Neutrophil (primary cell): ENCODE data around the gene MAGEB3.

Source experiments
- H3K27ac ChIP-seq: fragments of 200-600 bp; sonication (generic); 2 replicates; pipeline ENCODE4 v1.5.1; 2016; ENCODE audit warnings: mild to moderate bottlenecking, moderate library complexity
- H3K27me3 ChIP-seq: fragments of 200-600 bp; sonication (generic); 2 replicates; pipeline ENCODE4 v1.6.0; 2016; ENCODE audit warnings: mild to moderate bottlenecking
- H3K36me3 ChIP-seq: fragments of 200-600 bp; sonication (generic); 2 replicates; pipeline ENCODE4 v1.5.1; 2017
- H3K4me1 ChIP-seq, 2 experiments: fragments of 200-600 bp in 1 of 2; sonication (generic) in 1 of 2; 1 replicate in 1 of 2; 2 replicates in 1 of 2; pipeline versions ENCODE4 v1.5.1 to v1.6.1; 2013 to 2016; ENCODE audit warnings: low read depth in 1 of 2, low read length in 1 of 2, mild to moderate bottlenecking in 1 of 2, moderate library complexity in 1 of 2; ENCODE audit not compliant: control insufficient read depth in 1 of 2, insufficient read depth in 1 of 2
- H3K4me3 ChIP-seq, 2 experiments: fragments of 200-600 bp in 1 of 2; sonication (generic) in 1 of 2; 1 replicate in 1 of 2; 2 replicates in 1 of 2; pipeline ENCODE4 v1.5.1; 2013 to 2016; ENCODE audit warnings: low read depth in 1 of 2, low read length in 1 of 2, mild to moderate bottlenecking in 1 of 2, moderate library complexity in 1 of 2
- H3K9me3 ChIP-seq: fragments of 200-600 bp; sonication (generic); 2 replicates; pipeline ENCODE4 v1.5.1; 2016
- TF ChIP-seq, protein P1 (sequence below): fragments of 200-600 bp; sonication (generic); IDR thresholded peaks from 2 replicates; pipeline ENCODE4 v1.5.1; 2016; ENCODE audit warnings: antibody characterized with exemption

The MAGEB3 gene

DNA sequence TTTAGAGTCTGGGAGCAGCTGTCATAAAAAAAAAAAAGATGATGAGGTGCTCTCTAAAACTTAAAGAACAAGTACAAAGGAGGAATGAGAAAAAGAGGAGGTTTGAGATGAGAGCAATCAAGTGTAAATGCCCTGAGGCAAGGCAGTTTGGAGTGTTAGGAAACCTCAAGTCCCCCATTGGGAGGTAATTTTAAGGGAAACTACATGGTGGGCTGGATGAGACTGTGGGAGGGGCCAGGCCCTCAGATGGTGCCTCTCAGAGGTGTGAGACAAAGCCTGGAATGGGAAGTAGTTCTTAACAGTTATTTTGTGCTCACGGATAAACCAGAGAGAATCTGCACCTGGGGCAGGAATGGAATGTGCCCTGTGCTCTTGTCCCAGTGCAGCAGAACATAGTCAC lies 1.9 kb upstream of the MAGEB3 start:
- H3K9me3 ChIP-seq = no peaks in the 10 kb centered on the region
- H3K4me3 ChIP-seq = no peak overlapping the region
- no peak overlapping the region for H3K27ac ChIP-seq
- no peaks in the 10 kb centered on the region for H3K36me3 ChIP-seq
- no peaks in the 10 kb centered on the region for H3K4me1 ChIP-seq
- H3K27me3 ChIP-seq = no peaks in the 10 kb centered on the region
- TF ChIP-seq, protein P1, sequence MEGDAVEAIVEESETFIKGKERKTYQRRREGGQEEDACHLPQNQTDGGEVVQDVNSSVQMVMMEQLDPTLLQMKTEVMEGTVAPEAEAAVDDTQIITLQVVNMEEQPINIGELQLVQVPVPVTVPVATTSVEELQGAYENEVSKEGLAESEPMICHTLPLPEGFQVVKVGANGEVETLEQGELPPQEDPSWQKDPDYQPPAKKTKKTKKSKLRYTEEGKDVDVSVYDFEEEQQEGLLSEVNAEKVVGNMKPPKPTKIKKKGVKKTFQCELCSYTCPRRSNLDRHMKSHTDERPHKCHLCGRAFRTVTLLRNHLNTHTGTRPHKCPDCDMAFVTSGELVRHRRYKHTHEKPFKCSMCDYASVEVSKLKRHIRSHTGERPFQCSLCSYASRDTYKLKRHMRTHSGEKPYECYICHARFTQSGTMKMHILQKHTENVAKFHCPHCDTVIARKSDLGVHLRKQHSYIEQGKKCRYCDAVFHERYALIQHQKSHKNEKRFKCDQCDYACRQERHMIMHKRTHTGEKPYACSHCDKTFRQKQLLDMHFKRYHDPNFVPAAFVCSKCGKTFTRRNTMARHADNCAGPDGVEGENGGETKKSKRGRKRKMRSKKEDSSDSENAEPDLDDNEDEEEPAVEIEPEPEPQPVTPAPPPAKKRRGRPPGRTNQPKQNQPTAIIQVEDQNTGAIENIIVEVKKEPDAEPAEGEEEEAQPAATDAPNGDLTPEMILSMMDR = no peak

DNA sequence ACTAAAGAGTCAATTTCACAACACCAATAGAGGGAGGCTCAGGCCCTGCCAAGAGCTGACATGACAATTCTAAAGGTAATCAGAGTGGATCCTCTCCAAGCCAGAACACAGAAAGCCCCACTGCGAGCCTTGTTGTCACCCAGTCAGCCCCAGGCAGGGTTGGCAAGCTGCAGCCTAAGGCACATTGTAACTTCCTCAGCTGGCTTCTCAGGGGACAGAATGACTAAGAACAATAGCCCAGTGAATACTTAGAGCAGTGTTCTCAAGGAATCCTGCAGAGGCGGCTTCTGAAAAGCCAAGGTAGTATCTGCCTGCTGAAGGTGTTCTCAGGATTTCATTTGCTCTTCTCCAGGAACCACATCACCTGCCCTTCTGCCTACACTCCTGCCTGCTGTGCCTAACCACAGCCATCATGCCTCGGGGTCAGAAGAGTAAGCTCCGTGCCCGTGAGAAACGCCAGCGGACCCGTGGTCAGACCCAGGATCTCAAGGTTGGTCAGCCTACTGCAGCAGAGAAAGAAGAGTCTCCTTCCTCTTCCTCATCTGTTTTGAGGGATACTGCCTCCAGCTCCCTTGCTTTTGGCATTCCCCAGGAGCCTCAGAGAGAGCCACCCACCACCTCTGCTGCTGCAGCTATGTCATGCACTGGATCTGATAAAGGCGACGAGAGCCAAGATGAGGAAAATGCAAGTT lies 11.4 kb downstream of the MAGEB3 start, which contains the start of gene MAGEB4:
Gene MAGEB4, plus strand, starts transcription at position 277 of the 692 bp plus-strand sequence. Its CDS starts 136 bp downstream, at position 413.
- Histone ChIP-seq H3K27ac (no peak within 1 kb of the TSS), H3K4me1 (no peaks in the 10 kb centered on the region), H3K36me3 (no peaks in the 10 kb centered on the region), H3K27me3 (no peaks in the 10 kb centered on the region), H3K4me3 (no peak within 1 kb of the TSS), H3K9me3 (no peaks in the 10 kb centered on the region)
- TF ChIP-seq, protein P1 = no peak

DNA sequence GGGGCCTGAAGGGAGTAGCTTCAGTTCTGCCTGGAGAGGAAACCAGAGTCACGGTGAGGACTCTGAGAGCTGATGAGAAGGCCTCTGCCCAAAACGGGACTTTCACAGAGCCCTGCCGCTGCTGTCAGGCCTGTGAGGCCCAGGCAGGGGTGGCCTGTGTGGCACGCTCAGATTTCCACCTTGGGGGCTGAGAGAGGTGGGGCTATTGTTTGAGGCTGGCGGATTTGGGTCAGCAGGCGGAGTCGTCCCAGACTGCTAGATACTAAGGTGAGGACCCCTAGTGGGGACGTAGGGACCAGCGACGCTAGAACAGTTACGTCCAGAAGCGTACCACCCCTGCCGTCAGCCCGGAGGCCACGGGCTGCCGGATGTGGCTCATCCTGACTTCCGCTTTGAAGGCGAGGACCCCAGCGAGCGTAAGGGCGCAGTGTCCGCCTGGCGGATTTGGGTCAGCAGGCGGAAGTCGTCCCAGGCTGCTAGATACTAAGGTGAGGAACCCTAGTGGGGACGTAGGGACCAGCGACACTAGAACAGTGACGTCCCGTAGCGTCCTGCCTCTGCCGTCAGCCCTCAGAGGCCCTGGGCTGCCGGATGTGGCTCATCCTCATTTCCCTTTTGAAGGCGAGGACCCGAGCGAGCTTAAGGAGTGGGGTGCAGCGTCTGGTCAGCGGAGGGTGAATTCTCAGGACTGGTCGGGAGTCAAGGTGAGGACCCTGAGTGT lies 16.5 kb downstream of the MAGEB3 start, which contains the start of gene MAGEB1:
Gene MAGEB1, plus strand, starts transcription at position 378 of the 721 bp plus-strand sequence. CDS start 3,348 bp downstream, outside the sequence.
- H3K4me1 ChIP-seq = no peaks in the 10 kb centered on the region
- no peak within 1 kb of the TSS for H3K4me3 ChIP-seq
- no peak within 1 kb of the TSS for H3K27ac ChIP-seq
- H3K9me3 ChIP-seq = no peaks in the 10 kb centered on the region
- no peaks in the 10 kb centered on the region for H3K36me3 ChIP-seq
- TF ChIP-seq, protein P1 = no peak
- no peaks in the 10 kb centered on the region for H3K27me3 ChIP-seq

DNA sequence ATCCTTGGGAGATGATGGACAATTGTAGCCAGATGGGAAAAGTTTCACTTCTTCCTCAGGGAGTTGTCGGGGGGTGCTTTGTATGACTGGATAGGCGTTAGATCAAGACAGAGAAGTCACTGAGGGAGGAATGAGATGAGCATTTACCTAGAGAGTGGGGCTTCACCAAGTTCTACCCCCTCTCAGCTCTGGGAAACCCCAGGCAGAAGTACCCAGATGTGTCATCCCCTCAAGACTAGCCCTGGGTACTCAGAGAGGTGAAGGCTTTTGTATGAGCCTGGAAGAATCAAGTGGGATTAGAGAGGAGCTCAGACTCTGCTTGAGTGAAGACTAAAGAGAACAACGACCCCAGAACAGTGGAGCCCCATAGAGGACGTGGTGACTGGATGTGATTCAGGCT lies 18.4 kb downstream of the MAGEB3 start:
- Histone ChIP-seq H3K9me3 (no peaks in the 10 kb centered on the region), H3K4me1 (no peaks in the 10 kb centered on the region), H3K36me3 (no peaks in the 10 kb centered on the region)

DNA sequence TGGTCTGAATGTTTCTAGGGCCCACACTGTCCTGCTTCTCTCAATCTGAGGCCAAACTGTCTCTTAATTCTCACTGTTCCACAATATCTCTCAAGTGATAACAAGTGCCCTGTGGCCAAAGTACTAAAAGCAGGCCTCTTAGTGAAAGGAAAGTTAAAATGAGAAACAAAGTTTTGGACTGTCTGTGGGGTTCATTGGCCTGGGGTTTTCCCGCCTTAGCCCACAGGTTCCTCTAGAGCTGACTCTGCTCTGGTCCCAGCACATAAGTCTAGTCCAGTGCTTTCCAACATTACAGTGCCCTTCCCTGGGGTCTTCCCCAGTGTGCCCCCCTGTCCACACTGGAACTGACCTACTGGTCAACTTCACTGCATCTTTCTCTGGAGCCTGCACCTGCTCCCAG lies 22.8 kb downstream of the MAGEB3 start:
- TF ChIP-seq, protein P1 = no peak
- Histone ChIP-seq H3K36me3 (no peaks in the 10 kb centered on the region), H3K4me3 (no peak overlapping the region), H3K4me1 (no peaks in the 10 kb centered on the region), H3K9me3 (no peaks in the 10 kb centered on the region), H3K27me3 (no peaks in the 10 kb centered on the region), H3K27ac (no peak overlapping the region)

More for the DNA sequence above, 18.4 kb downstream of the MAGEB3 start:
- H3K27ac ChIP-seq = no peak overlapping the region
- TF ChIP-seq, protein P1 = no peak
- no peaks in the 10 kb centered on the region for H3K27me3 ChIP-seq
- H3K4me3 ChIP-seq = no peak overlapping the region
